ENCODE measurements around the gene CTSE.
"Not testable (repeated sequence)": the region's sequence is repeated elsewhere in the genome, so short reads cannot be mapped to it uniquely, and the experiment has no call there.

Gene CTSE

DNA sequence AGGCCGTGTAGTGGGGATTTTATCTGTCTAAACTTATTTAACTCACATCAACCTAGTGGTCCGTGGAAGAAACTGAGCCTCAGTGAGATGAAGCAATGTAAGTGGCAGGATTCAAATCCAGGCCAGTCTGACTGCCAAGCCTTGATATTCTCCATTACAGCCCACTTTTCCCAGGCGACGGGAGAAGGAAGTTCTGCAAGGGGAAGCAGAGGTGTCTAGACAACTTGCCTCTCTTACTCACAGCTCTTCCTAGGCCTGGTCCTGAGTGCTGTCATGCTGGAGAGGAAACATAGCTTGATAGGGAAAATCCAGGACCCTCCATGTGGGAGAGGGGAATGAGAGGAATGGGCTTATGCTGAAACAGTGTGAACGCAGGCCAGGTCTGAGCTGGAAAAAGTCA lies 9.1 kb downstream of the CTSE start:
- no peak for FAIRE-seq

DNA sequence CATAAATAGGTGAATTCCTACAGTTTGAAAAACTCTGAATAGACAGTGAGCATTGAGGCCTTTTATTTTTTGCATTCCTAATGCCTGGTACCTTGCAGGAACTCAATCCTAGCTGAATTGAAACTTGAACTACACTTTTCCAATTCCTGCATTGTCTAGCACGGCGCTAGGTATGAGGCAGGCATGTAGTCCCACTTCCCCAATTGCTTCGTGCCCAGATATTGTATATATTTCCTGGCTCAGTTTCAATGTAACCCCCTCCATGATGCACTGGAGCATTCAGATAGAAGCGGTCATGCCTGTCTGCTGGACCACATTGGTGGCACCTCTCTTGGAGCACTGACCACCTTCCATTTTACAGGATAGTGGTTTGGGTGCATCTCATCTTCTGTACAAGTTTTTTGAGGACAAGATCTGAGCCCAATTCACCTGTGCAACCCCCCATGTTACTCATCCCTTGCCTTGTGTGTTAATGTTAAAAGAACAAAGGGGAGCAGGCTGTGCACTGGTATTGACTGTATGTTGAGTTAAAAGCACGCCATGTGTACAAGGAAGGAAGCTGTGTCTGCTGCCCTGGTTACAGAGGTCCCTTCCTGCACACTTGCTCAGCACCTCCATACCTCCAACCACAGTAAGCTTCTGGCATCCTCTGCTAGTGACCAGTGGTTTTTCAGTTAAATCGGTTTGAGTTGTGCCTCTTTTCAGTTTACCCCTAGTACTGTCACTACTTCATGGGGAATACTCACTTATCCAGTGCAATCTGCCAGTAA lies 10.5 kb downstream of the CTSE start:
- FAIRE-seq, result no peak

DNA sequence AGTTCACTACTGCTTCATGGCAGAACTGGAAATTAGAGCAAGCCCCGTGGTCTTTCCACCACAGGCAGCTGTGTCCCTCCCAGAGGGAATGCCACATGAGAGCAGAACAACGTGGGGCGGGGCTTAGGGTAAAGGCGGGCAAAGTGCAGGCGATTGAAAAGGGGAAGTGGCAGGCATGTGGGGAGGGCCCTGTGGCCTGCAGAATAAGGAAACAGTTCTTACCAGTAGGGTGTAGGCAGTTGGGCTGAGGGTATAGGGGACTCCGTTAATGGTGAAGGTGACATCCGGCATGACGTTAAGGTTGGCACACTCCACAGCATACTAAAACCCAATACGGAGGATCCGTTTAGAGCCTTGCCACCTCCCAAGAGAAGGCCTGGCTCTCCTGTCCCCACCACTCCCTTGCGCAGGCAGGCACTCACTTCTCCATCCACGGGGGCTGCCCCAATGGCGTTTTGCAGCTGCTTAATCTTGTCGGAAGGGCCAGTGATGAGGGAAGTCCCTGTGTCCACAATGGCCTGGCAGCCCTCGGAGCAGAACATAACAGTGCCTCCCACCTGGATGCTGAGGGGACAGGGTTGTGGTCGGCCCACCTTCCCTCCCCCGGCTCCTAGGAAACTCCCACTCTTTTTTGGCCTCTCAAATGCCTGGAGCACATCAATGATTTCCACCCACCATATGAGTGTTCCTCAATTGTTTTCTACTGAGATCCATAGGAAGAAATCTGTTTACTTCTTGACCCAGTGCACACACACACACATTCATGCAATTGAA lies 11.4 kb downstream of the CTSE start:
- FAIRE-seq, result no peak

DNA sequence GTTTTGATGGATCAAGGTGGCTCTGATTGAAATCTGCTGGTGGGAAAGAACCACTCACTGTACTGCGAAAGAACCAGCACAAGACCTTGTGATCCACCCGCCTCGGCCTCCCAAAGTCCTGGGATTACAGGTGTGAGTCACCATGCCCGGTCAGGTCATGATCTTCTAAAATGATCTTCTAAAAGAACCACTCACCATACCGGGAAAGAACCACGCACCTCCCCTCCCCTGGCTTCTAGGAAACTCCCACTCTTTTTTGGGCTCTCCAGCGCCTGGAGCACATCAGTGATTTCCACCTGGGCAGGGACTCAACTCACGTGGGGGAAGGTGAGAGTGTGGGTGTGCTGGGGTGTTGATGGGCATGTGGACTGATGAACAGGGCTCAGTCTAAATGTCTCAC lies 12.6 kb downstream of the CTSE start:
- no peak for FAIRE-seq

DNA sequence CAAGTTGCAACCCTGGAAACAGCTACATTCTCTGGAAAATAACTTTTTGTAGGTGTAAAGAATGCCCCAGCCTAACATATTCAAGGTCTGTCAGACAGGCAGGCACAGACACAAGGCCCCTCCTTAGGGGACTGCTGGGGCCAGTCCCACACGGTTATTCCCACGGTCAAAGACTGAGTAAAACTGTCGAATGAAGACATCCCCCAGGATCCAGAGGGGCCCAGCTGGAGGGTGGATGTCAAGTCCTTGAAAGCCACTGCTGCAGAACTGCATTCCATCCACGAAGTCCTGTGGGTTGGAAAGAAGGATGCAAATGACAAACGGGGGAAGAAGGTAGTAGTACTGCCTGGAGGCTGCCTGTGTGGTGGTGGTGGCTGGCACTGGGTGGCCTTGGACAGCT lies 13.6 kb downstream of the CTSE start:
- FAIRE-seq, result no peak

DNA sequence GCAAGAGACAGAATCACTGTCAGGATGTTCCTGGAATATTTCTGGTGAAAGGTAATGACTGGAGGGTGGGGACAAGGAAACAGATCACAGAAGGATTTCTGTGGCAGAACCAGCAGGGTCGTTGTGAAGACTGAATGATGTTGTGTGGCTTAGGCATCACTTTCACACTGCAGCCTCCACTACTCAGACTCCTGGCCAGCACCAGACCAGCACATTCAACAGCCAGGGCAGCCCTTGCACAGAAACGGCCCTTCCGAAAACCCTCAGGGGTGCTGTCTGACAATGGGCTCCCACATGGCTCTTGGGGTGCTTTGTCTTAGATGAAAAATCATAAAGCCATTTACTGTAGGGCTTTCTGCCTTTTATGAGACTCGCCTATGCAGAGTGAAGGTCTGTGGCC lies 16.7 kb downstream of the CTSE start:
- no peak for FAIRE-seq

DNA sequence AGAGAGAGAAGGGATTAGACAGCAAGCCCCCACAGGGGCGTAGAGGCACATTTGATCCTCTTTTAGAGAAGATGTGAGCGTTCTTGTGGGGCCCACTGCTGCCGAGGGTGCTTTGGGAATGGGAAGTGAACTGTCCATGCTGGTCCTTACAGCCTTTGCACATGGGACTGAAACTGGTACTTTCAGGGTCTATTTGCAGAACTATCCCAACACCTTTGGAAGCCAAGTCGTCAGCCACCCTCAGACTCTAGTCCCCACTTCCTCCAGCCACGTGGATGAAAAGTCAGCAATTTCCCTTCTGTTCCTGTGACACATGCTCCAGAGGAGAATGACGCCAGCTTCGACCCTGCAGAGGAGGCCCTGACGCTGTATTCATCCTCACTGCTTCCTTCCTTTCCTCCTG lies 17.9 kb downstream of the CTSE start:
- FAIRE-seq, result no peak

DNA sequence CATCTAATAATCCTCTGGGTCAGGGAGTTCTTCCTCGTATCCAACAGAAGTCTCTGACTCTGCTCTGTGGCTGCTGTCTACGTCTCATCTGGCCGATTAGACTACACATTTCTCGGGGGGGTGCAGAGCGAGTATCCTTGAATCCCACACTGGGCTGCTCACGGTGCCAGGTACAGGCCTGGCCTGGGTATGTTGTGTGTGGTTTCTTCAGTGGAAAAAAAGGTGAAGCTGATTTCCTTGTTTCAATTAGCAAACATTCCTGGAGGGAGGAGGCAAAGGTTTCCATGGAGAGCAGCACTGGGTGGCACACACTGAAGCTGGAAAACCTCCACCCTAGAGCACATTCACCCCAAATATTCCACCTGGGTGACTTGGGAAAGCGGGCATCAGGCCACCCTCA lies 18.5 kb downstream of the CTSE start:
- FAIRE-seq, result no peak

DNA sequence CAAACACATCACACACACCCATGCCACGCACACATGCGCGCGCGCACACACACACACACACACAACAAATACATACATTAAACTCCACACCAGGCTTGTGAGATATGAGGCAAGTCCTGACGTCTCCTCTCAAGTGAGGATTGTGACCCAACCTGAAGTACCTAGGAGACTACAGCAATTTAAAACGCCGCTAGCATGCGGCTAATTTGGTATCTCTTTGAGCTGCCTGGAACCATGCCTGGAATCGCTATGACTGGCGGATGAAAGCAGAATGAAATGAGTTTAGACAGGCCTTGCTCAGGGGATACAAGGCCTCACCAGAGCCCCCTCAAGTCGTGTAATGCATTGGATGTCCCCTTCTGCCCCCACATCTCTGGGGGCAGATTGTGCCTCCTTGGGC lies 18.9 kb downstream of the CTSE start:
- no peak for FAIRE-seq

DNA sequence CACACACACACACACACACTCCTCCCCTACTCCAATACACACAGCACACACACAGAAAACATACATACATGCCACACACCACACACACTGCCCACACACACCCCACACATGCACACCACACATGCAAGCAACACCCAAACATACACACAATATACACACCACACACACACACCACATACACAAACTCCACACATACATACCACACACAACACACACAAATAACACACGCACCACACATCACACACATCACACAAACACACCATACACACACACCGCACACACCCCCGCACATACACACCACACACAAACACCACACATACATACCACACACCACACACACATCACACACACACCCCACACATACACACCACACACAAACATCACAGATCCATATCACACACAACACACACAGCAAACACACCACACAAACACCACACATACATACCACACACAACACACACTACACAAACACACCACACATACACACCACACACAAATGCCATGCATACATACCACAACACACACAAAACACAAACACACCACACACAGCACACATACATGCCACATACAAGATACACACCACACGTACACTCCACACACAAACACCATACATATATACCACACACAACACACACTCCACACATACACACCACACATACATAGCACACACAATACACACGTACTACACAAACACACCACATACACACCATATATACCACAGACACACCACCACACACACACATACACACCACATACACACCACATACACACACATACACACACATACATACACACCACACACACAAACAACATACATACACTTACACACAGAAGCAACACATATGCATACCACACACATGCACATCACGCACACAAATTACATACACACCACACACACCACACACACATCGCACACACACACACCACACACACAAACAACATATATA lies 19.6 kb downstream of the CTSE start:
- no peak for FAIRE-seq

DNA sequence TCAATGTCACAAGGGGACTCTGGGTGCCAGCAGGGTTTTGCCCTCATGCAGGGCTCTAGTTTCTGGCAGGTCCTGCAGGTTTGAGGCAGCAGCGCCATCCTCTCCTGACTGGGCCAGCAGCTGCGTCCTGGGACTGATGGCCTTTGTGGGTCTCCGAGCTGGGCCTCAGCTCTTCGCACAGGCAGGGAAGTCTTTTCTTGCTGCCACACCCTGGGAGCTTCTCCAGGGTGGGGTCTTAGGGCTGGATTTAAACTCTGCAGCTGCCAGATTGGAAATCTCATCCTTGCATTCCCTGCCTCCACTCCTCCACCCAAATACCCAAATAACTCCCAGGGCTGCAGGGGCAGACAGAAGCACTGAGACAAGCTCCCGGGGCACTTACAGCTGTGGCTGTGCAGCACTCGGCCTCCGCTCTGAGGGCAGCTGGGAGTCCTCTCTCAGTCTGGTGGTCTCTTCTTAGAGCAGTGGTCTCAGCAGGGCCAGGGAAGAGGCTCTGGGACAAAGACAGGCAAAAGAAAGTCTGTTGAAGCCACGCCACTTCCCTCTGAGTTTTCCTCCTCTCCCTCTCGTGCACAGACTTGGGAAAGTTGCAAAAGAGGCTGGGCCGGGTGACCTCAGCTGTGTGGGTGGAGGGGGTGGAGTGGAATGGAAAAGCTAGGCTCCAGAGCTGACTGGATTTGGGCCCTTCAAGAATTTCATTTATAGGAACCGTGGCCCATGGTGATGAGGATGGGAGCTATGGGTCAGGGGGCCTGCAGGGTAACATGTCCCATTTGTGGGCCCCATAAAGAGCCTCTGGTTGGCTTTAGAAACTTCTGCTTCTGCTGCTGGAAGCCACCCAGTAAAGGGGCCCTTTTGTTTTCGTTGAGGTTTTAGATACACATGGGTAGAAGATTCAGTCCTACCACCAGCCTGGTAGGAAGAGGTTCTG lies 20.6 kb downstream of the CTSE start, which contains the start of gene RAB7B:
RAB7B (minus strand) TSS at position 525 of the 931 bp plus-strand sequence. CDS start 9,260 bp downstream, outside the sequence.
- no peak for FAIRE-seq

DNA sequence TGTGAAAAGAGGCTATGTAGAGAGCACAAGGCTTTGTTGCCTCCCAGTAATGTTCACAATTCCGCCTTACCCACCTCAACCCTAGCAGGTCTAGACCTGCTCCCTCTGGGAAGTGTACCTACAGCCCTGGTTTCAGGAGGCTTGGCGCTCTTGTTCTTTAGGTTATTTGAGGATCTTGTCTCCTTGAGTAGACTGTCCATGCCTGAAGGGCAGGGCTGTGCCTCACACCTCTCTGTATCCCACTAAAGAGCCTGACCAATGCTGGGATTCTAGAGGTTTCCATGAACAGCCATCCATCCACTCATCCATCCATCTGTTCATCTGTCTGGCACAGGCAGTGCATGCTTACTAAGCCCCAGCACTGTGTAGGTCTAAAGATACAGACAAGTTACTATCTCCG lies 21.5 kb downstream of the CTSE start:
- no peak for FAIRE-seq

DNA sequence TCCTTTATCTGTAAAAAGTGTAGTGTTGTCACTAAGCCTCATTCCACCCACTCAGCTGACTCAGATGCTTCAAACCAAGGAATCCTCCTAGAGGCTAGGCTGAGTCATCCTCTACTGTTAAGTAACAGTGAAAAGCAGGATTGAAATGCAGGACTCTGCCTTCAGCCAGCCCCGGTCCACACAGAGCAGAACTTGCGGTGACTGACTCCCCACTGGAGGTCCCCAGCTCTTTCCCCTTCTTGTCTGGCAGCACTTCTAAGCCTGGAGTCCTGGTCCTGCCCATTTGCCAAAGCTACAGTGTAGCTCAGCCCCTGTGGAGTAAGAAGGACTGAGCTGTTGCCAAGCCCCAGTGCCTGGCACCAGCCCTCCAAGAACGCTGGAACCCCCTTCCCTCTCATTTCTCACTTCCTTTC lies 22.2 kb downstream of the CTSE start:
- no peak for FAIRE-seq

DNA sequence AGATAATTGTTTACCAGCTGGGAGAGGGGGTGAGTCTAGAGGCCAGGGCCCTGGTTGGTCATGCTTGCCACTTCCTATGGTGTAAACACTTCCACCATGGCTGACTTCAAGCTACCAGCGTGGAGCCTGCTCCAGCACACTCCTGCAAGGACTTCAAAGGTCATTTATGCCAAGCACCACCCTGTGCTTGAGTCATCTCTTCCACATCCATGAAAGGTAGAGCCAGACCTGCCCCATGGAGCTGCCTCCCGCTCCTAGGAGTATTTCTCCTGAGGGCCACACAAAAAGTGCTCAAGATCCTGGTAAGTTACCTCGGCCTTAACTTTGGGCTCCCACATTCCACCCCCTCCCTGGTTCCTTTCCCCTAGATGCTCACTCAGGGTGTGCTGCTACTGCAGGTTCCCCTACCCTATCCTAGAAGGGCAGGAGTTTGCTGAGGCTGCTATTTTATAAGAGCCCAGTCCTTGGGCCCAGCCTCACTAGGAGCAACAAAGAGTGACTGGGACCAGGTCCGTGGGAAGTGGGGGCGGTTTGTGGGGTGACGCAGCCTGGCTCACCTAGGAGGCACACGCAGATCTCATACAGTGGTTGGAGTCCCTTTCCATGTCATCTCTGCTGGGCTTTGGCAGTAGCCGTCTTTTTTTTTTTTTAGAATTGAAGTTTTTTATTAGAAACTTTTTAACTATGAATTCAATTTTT lies 22.9 kb downstream of the CTSE start:
- FAIRE-seq, result no peak

DNA sequence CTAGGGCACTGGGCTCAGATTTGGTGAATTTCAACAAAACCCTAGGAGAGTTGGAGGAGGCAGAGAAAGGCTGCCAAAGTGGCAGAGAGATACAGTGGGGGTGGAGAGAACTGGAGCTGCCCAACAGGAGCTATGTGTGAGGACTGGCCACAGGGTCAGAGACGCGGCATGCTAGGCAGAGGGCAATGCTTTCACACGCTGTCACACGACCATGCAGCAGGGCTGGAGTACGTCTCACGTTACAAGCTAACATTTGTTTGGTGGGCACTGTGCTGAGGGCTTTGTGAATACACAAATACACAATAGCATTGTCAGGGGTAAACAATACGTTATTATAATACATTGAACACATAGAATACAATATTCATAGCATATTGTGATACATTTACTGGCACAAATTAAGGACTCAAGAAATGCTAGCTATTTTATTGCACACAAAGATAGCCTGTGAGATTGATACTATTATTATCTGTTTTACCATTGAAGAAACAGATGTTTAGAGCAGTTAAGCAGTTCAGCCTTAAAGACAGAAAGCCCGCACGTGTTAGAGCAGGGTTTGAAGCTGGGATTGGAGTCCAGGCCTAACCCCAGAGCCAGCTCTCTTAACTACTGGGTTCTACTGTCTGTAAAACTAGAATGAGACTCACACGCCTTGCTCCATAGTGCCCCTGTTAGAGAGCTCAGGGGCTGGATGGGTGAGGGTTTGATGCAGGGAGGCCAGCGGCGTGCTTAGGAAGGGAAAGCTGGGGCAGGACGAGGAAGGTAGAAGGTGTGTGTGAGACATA lies 25.0 kb downstream of the CTSE start:
- FAIRE-seq, result no peak

DNA sequence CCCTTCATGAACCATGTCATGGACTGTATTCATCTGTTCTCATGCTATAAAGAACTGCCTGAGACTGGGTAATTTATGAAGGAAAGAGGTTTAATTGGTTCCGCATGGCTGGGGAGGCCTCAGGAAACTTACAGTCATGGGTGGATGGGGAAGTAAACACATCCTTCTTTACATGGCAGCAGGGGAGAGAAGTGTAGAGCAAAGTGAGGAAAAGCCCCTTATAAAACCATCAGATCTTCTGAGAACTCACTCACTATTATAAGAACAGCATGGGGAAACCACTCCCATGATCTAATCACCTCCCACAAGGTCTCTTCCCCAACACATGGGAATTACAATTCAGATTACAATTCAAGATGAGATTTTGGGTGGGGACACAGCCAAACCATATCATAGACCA lies 27.1 kb downstream of the CTSE start:
- not testable (repeated sequence) for FAIRE-seq

DNA sequence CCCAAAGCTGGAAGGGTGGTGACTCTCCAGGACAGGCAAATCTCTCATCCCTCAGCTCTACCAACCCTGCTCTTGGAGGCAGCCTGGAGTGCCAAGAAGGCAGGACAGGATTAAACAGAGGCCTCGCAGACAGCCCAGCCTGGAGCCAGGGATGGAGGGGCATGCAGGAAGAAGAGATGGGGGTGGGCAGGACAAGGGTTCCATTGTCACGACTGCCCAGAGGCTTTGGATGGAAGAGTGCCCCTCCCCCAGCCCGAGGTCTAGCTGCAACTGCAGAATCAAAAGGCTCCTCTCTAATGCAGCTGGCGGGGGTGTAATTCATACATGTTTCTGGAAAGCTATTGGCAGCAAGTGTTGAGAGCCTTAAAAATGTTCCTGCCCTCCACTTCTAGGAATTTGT lies 29.3 kb downstream of the CTSE start:
- no peak for FAIRE-seq

DNA sequence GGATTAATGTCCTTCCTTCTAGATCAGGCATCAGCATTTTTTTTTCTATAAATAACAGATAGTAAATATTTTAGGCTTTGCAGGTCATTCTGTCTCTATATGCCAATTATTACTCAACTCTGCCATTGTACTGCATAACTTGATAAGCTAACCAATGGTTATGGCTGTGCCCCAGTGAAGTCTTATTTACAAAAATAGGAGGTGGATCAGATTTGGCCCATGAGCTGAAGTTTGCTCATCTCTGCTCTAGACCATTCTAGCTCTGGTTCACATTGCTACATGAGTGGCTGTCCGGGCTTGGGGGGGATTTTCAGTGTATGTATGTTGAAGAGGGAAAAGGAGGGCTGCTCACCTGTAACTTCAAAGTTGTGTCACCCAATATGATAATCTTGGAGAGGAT lies 30.6 kb downstream of the CTSE start:
- FAIRE-seq, result no peak

DNA sequence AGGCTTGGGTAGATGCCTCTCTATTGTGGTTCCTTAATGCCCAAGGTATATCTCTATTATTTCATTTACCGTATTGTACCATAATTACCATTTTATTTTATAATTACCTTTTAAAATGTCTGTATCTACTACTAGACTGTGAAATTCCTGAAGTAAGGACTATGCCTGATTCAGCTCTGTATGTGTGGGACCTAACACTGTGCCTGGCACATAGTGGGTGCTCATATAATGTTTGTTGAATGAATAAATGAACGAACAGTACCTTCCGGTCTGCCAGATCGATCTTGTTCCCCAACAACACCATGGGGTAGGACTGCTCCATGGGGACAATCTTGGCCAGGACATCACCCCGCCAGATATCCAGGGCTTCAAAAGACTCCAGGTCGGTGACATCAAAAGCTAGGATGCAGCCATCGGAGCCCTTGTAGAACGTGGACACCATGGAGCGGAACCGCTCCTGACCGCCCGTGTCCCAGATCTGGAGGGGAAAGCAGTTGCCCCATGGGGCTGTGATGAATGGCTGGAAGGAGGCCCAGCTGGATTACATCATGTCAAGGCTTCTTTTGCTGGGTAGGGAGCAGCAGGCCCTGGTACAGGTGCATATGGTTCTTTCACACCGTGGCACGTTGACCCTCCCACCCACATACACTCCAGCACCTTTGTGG lies 31.3 kb downstream of the CTSE start:
- no peak for FAIRE-seq

DNA sequence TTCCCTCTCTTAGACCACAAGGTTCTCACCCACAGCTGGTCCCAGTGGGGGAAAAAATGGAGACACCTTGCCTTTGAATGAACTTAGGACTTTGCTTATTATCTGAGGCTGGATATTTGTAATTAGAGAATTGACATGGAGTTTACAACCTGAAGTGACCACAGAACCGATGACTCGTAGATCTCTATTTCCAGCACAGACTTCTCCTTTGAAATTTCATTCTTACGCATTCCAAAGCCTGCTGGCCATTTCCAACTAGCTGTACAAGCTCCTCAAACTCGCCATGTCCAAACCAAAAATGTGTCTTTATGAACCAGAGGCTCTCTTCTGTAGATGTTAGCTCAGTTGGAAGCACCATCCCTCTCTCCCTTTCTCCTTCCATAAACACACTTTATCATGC lies 32.5 kb downstream of the CTSE start:
- no peak for FAIRE-seq

All from colon (tissue), 2 donors.